Central memory CD8-positive, alpha-beta T cell (primary cell): Measurements from ENCODE around the gene CNNM2.
A peak's percentile ranks its signal among the peaks of the same experiment; 100 is the strongest.

Experiments used
- ATAC-seq: fragments of 150-1000 bp; cut with Tn5 transposase; replicated peaks from 2 replicates; pipeline ENCODE4 v1.10.0; 2022; ENCODE audit warnings: mild to moderate bottlenecking, moderate FRiP score, moderate number of reproducible peaks; ENCODE audit not compliant: poor library complexity, severe bottlenecking; ENCODE audit errors: extremely low read depth
- DNase-seq, 2 donors: peaks; one replicate each; pipeline ENCODE4 v3.0.0; 2021; ENCODE audit warnings: low spot score in 2 of 2
- H3K27ac Mint-ChIP-seq: one replicate; pipeline ENCODE4 v1.8.0; 2022; ENCODE audit warnings: low read depth, mild to moderate bottlenecking, moderate library complexity, mixed read lengths
- H3K27me3 Mint-ChIP-seq: one replicate; pipeline ENCODE4 v1.8.0; 2022; ENCODE audit warnings: mixed read lengths
- H3K36me3 Mint-ChIP-seq: one replicate; pipeline ENCODE4 v1.8.0; 2022; ENCODE audit warnings: mild to moderate bottlenecking, moderate library complexity, mixed read lengths; ENCODE audit not compliant: insufficient read depth
- H3K4me1 Mint-ChIP-seq: one replicate; pipeline ENCODE4 v1.8.0; 2022; ENCODE audit warnings: mixed read lengths
- H3K4me3 Mint-ChIP-seq: one replicate; pipeline ENCODE4 v1.8.0; 2022; ENCODE audit warnings: mild to moderate bottlenecking, moderate library complexity, mixed read lengths
- H3K9me3 Mint-ChIP-seq: one replicate; pipeline ENCODE4 v1.8.0; 2022; ENCODE audit warnings: mixed read lengths

CNNM2 gene

GRCh38 chr10:102917962-102918816 lies at the start of gene CNNM2:
Gene CNNM2 (plus strand): TSS chr10:102918294. CDS start chr10:102918481, 187 bp downstream.
- H3K9me3 Mint-ChIP-seq: no peaks in the 10 kb centered on the region
- ATAC-seq: peak; percentile 89
- peak within 1 kb of the TSS; percentile 97 for H3K4me3 Mint-ChIP-seq
- peak within 1 kb of the TSS; percentile 79 for H3K27ac Mint-ChIP-seq
- H3K36me3 Mint-ChIP-seq: peaks cover 11% of the 10 kb centered on the region
- peaks cover 8% of the 10 kb centered on the region for H3K27me3 Mint-ChIP-seq
- peak; percentile 96 to 99 for DNase-seq
- H3K4me1 Mint-ChIP-seq: peaks cover 44% of the 10 kb centered on the region

- Mint-ChIP-seq H3K9me3 (no peaks in the 10 kb centered on the region), H3K4me1 (peaks cover 8% of the 10 kb centered on the region), H3K36me3 (peaks cover 9% of the 10 kb centered on the region), H3K27me3 (peaks cover 27% of the 10 kb centered on the region), H3K4me3 (peak overlapping the region; percentile 5), H3K27ac (no peak overlapping the region)
- no peak for DNase-seq
- ATAC-seq: no peak
Measured at GRCh38 chr10:102868911-102869257, 49.2 kb upstream of the CNNM2 start.

GRCh38 chr10:102869258-102870198 lies 48.6 kb upstream of the CNNM2 start, which contains the start of gene AS3MT:
Gene AS3MT (plus strand): TSS chr10:102869470. CDS start chr10:102869593, 123 bp downstream.
- Mint-ChIP-seq H3K4me1 (peaks cover 8% of the 10 kb centered on the region), H3K36me3 (peaks cover 8% of the 10 kb centered on the region), H3K27me3 (peaks cover 27% of the 10 kb centered on the region), H3K9me3 (no peaks in the 10 kb centered on the region), H3K27ac (no peak within 1 kb of the TSS), H3K4me3 (peak within 1 kb of the TSS; percentile 5)
- DNase-seq (no peak), ATAC-seq (no peak)

GRCh38 chr10:102870221-102870620 lies 47.9 kb upstream of the CNNM2 start:
- H3K27ac Mint-ChIP-seq: no peak overlapping the region
- ATAC-seq (no peak), DNase-seq (no peak)
- H3K4me1 Mint-ChIP-seq: peaks cover 8% of the 10 kb centered on the region
- H3K9me3 Mint-ChIP-seq: no peaks in the 10 kb centered on the region
- H3K27me3 Mint-ChIP-seq: peaks cover 27% of the 10 kb centered on the region
- H3K36me3 Mint-ChIP-seq: peaks cover 6% of the 10 kb centered on the region
- no peak overlapping the region for H3K4me3 Mint-ChIP-seq

GRCh38 chr10:102872163-102872562 lies 45.9 kb upstream of the CNNM2 start:
- H3K4me1 Mint-ChIP-seq: peaks cover 8% of the 10 kb centered on the region
- H3K4me3 Mint-ChIP-seq: no peak overlapping the region
- H3K27me3 Mint-ChIP-seq: peaks cover 27% of the 10 kb centered on the region
- no peaks in the 10 kb centered on the region for H3K9me3 Mint-ChIP-seq
- ATAC-seq (no peak), DNase-seq (no peak)
- peaks cover 2% of the 10 kb centered on the region for H3K36me3 Mint-ChIP-seq
- H3K27ac Mint-ChIP-seq: no peak overlapping the region

GRCh38 chr10:102876747-102877153 lies 41.3 kb upstream of the CNNM2 start:
- no peaks in the 10 kb centered on the region for H3K4me1 Mint-ChIP-seq
- no peak overlapping the region for H3K4me3 Mint-ChIP-seq
- no peak overlapping the region for H3K27ac Mint-ChIP-seq
- ATAC-seq (no peak), DNase-seq (no peak)
- no peaks in the 10 kb centered on the region for H3K36me3 Mint-ChIP-seq
- no peaks in the 10 kb centered on the region for H3K9me3 Mint-ChIP-seq
- no peaks in the 10 kb centered on the region for H3K27me3 Mint-ChIP-seq

- Mint-ChIP-seq H3K27ac (no peak overlapping the region), H3K9me3 (no peaks in the 10 kb centered on the region), H3K27me3 (no peaks in the 10 kb centered on the region), H3K36me3 (no peaks in the 10 kb centered on the region), H3K4me1 (no peaks in the 10 kb centered on the region), H3K4me3 (no peak overlapping the region)
- ATAC-seq: no peak
- DNase-seq: no peak
Measured at GRCh38 chr10:102878629-102879028, 39.5 kb upstream of the CNNM2 start.

- ATAC-seq: no peak
- H3K4me1 Mint-ChIP-seq: no peaks in the 10 kb centered on the region
- no peaks in the 10 kb centered on the region for H3K27me3 Mint-ChIP-seq
- no peaks in the 10 kb centered on the region for H3K9me3 Mint-ChIP-seq
- no peak overlapping the region for H3K4me3 Mint-ChIP-seq
- H3K36me3 Mint-ChIP-seq: no peaks in the 10 kb centered on the region
- H3K27ac Mint-ChIP-seq: no peak overlapping the region
- DNase-seq: no peak
Measured at GRCh38 chr10:102880256-102880655, 37.8 kb upstream of the CNNM2 start.

- ATAC-seq (no peak), DNase-seq (no peak)
- Mint-ChIP-seq H3K36me3 (peaks cover 5% of the 10 kb centered on the region), H3K27me3 (no peaks in the 10 kb centered on the region), H3K27ac (no peak overlapping the region), H3K9me3 (no peaks in the 10 kb centered on the region), H3K4me1 (no peaks in the 10 kb centered on the region), H3K4me3 (no peak overlapping the region)
Measured at GRCh38 chr10:102888048-102888447, 30.0 kb upstream of the CNNM2 start.

GRCh38 chr10:102894466-102895213 lies 23.5 kb upstream of the CNNM2 start:
- no peak for DNase-seq
- no peaks in the 10 kb centered on the region for H3K4me1 Mint-ChIP-seq
- H3K9me3 Mint-ChIP-seq: no peaks in the 10 kb centered on the region
- H3K27me3 Mint-ChIP-seq: no peaks in the 10 kb centered on the region
- ATAC-seq: no peak
- no peak overlapping the region for H3K27ac Mint-ChIP-seq
- no peak overlapping the region for H3K4me3 Mint-ChIP-seq
- peaks cover 6% of the 10 kb centered on the region for H3K36me3 Mint-ChIP-seq

- Mint-ChIP-seq H3K4me1 (no peaks in the 10 kb centered on the region), H3K27ac (no peak overlapping the region), H3K4me3 (no peak overlapping the region), H3K36me3 (no peaks in the 10 kb centered on the region), H3K9me3 (no peaks in the 10 kb centered on the region), H3K27me3 (no peaks in the 10 kb centered on the region)
- no peak for DNase-seq
- ATAC-seq: no peak
Measured at GRCh38 chr10:102900006-102900405, 18.1 kb upstream of the CNNM2 start.

- DNase-seq: no peak
- Mint-ChIP-seq H3K9me3 (no peaks in the 10 kb centered on the region), H3K36me3 (no peaks in the 10 kb centered on the region), H3K4me3 (no peak overlapping the region), H3K27me3 (no peaks in the 10 kb centered on the region), H3K4me1 (no peaks in the 10 kb centered on the region), H3K27ac (no peak overlapping the region)
- no peak for ATAC-seq
Measured at GRCh38 chr10:102904346-102904745, 13.7 kb upstream of the CNNM2 start.
